ENCODE results near the gene ARL3.

Gene ARL3

GRCh38 chr10:102735065-102735562 lies 20.9 kb upstream of the ARL3 start:
- H3K4me3 ChIP-seq (ENCODE audit: low read depth, low read length), result no peak overlapping the region
- no peak for TF ChIP-seq CTCF (IDR thresholded peaks at IDR 0.05; ENCODE audit: borderline replicate concordance, insufficient read depth, low read depth, low read length)

GRCh38 chr10:102732661-102733060 lies 18.5 kb upstream of the ARL3 start:
- no peak for TF ChIP-seq CTCF (IDR thresholded peaks at IDR 0.05; ENCODE audit: borderline replicate concordance, insufficient read depth, low read depth, low read length)
- H3K4me3 ChIP-seq (ENCODE audit: low read depth, low read length), result no peak overlapping the region

GRCh38 chr10:102731222-102731800 lies 17.1 kb upstream of the ARL3 start:
- H3K4me3 ChIP-seq (ENCODE audit: low read depth, low read length), result no peak overlapping the region
- no peak for TF ChIP-seq CTCF (IDR thresholded peaks at IDR 0.05; ENCODE audit: borderline replicate concordance, insufficient read depth, low read depth, low read length)

DNA sequence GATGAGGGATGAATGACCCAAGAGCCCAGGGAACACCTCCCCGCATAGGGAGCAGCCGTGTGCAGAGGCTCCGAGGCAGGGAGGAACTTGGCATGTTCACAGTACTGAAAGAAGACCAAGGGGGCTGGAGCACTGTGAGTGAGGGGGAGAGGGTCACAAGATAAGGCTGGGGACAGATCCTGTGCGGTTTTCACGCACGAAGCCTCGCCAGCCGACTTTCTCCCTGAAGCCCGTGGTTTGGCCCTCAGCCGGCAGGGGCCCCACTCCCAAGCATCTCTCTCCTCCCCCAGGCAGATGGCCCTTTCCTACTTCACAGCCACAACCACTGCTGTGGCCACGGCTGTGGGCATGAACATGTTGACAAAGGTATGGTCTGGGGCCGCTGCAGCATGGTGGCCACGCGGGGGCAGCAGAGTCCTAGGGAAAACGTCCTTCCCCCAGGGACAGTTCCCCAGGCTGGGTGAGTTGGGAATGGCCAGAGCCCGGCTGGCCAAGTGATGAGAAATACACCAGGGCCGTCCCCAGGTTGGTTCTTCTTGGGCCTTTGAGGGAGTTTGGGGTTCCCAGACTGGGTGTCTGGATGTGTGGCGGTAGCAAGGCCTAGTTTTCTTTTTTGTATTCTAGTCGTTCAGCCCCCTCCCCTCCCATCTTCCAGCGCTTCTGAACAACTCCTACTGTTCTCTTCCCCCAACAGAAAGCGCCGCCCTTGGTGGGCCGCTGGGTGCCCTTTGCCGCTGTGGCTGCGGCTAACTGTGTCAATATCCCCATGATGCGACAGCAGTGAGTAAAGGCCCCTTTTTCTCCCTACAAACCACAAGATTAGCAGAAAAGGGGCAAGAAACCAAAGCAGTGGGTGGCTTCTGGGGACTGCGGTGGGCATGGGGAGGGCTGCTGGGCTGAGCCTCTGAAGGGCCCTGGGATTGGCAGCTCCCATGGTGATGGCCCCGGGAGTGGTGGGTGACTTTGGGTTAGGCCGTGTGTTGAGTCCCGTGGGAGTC lies 15.1 kb upstream of the ARL3 start:
- TF ChIP-seq CTCF (IDR thresholded peaks at IDR 0.05; ENCODE audit: borderline replicate concordance, insufficient read depth, low read depth, low read length), result peak; percentile 90

GRCh38 chr10:102727037-102727818 lies 13.0 kb upstream of the ARL3 start:
- TF ChIP-seq CTCF (IDR thresholded peaks at IDR 0.05; ENCODE audit: borderline replicate concordance, insufficient read depth, low read depth, low read length), result no peak
- H3K4me3 ChIP-seq (ENCODE audit: low read depth, low read length), result no peak overlapping the region

More for the DNA sequence above, 15.1 kb upstream of the ARL3 start:
- no peak overlapping the region for H3K4me3 ChIP-seq (ENCODE audit: low read depth, low read length)

- no peak for TF ChIP-seq CTCF (IDR thresholded peaks at IDR 0.05; ENCODE audit: borderline replicate concordance, insufficient read depth, low read depth, low read length)
- H3K4me3 ChIP-seq (ENCODE audit: low read depth, low read length), result no peak overlapping the region
These were observed 12.1 kb upstream of the ARL3 start for GRCh38 chr10:102726274-102726673.
